HepG2 (cell line): ENCODE results near the gene CISTR. TPM values are rescaled to one million over a fixed set of nuclear protein-coding genes. Genes with fewer than 3 reads are reported as not detected.

Source experiments
- ARHGAP35 ChIP-seq: sonication (generic); formaldehyde crosslinking; IDR thresholded peaks from 2 replicates; pipeline ENCODE4 v1.9.0; 2022; ENCODE audit warnings: mild to moderate bottlenecking, inconsistent platforms, moderate library complexity, missing genetic modification reagents, borderline replicate concordance
- XRCC5 ChIP-seq: fragments of 200-400 bp; formaldehyde crosslinking; optimal IDR thresholded peaks from 2 replicates; pipeline ENCODE3; 2017; ENCODE audit warnings: mild to moderate bottlenecking, low read length
- polyA plus RNA-seq, 8 experiments: library from polyadenylated mRNA; depleted of rRNA in 3 of 8; stranded (reverse) in 7 of 8; unstranded in 1 of 8; fragments of >200 nt; fragmentation: Illumina TruSeq in 4 of 8; extraction: Trizol in 4 of 8; gene quantifications; 2 replicates each; pipeline versions ENCODE4 v1.2.1 to v1.2.3, GENCODE V29; 2011 to 2016; ENCODE audit warnings: low read depth in 4 of 8, missing spikeins in 1 of 8, mixed read lengths in 1 of 8; ENCODE audit not compliant: insufficient read depth in 1 of 8
- total RNA-seq, 5 experiments: library from RNA; depleted of rRNA; stranded (reverse); fragments of >200 nt; fragmentation: Illumina TruSeq; extraction: Trizol; gene quantifications; 2 replicates each; pipeline ENCODE4 v1.2.3, GENCODE V29; 2016; ENCODE audit warnings: low read depth in 1 of 5
- TF ChIP-seq, protein P1 (sequence below): sonication (generic); formaldehyde crosslinking; IDR thresholded peaks from 2 replicates; pipeline ENCODE4 v1.5.0; 2020; ENCODE audit warnings: mild to moderate bottlenecking, missing genetic modification reagents
- TF ChIP-seq, protein P2 (sequence below): sonication (generic); formaldehyde crosslinking; IDR thresholded peaks from 2 replicates; pipeline ENCODE4 v1.8.0; 2022; ENCODE audit warnings: missing genetic modification reagents, low read depth, mild to moderate bottlenecking, borderline replicate concordance
- TF ChIP-seq, protein P3 (sequence below), 2 experiments: sonication (generic) in 1 of 2; formaldehyde crosslinking in 1 of 2; IDR thresholded peaks; 2 replicates each; pipeline versions ENCODE4 v1.4.0 to v1.6.1; 2018 to 2020; ENCODE audit warnings: missing genetic modification reagents in 2 of 2, borderline replicate concordance in 1 of 2, low read depth in 1 of 2, mild to moderate bottlenecking in 1 of 2, missing biosample characterization in 1 of 2
- TF ChIP-seq, protein P4 (sequence below): sonication (generic); formaldehyde crosslinking; IDR thresholded peaks from 2 replicates; pipeline ENCODE4 v1.4.0; 2020; ENCODE audit warnings: missing genetic modification reagents, low read depth, mild to moderate bottlenecking, borderline replicate concordance
- TF ChIP-seq, protein P5 (sequence below): sonication (generic); formaldehyde crosslinking; IDR thresholded peaks from 2 replicates; pipeline ENCODE4 v1.4.0; 2020; ENCODE audit warnings: mild to moderate bottlenecking, missing genetic modification reagents
- TF ChIP-seq, protein P6 (sequence below): IDR thresholded peaks from 2 replicates; pipeline ENCODE4 v1.6.1; 2016; ENCODE audit warnings: missing genetic modification reagents, missing compliant biosample characterization

Gene CISTR
- total and polyA plus RNA-seq, 2 of the 13 experiments (the other 11 are each of a cell fraction or from before 2014, with no cell fraction given): not detected

DNA sequence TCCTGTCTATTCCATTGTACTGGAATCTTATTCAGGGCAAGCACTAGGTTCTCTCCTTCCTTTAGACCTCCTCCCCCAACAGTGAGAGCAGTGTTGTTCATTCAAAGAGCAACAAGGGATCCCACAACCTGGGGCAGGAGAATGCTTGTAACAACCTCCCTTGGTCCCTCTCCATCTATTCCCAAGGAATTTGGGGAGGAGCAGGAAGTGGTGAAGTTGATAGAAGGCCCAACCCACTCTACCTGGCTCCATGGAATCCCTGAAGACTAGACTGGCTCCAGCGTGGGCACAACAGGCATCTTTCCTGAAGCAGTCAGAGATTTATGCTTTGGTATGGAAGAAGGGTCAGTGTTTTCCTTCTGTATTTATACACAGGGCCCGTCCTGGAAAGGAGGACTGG is 33.4 kb upstream of the CISTR start (continued):
- TF ChIP-seq, protein P1, sequence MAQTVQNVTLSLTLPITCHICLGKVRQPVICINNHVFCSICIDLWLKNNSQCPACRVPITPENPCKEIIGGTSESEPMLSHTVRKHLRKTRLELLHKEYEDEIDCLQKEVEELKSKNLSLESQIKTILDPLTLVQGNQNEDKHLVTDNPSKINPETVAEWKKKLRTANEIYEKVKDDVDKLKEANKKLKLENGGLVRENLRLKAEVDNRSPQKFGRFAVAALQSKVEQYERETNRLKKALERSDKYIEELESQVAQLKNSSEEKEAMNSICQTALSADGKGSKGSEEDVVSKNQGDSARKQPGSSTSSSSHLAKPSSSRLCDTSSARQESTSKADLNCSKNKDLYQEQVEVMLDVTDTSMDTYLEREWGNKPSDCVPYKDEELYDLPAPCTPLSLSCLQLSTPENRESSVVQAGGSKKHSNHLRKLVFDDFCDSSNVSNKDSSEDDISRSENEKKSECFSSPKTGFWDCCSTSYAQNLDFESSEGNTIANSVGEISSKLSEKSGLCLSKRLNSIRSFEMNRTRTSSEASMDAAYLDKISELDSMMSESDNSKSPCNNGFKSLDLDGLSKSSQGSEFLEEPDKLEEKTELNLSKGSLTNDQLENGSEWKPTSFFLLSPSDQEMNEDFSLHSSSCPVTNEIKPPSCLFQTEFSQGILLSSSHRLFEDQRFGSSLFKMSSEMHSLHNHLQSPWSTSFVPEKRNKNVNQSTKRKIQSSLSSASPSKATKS (CRISPR knock-in tag): no peak
- TF ChIP-seq ARHGAP35 (CRISPR knock-in tag) (no peak), XRCC5 (no peak)
- TF ChIP-seq, protein P2, sequence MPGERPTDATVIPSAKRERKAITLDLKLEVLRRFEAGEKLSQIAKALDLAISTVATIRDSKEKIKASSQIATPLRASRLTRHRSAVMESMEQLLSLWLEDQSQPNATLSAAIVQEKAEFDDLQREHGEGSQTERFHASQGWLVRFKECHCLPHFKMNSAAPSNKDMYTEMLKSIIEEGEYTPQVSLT (CRISPR knock-in tag): no peak
- TF ChIP-seq, protein P3, sequence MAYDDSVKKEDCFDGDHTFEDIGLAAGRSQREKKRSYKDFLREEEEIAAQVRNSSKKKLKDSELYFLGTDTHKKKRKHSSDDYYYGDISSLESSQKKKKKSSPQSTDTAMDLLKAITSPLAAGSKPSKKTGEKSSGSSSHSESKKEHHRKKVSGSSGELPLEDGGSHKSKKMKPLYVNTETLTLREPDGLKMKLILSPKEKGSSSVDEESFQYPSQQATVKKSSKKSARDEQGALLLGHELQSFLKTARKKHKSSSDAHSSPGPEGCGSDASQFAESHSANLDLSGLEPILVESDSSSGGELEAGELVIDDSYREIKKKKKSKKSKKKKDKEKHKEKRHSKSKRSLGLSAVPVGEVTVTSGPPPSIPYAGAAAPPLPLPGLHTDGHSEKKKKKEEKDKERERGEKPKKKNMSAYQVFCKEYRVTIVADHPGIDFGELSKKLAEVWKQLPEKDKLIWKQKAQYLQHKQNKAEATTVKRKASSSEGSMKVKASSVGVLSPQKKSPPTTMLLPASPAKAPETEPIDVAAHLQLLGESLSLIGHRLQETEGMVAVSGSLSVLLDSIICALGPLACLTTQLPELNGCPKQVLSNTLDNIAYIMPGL (CRISPR knock-in tag; IDR thresholded peaks at IDR 0.05; ENCODE audit: borderline replicate concordance in 1 of 2, low read depth in 1 of 2): no peak
- TF ChIP-seq, protein P4, sequence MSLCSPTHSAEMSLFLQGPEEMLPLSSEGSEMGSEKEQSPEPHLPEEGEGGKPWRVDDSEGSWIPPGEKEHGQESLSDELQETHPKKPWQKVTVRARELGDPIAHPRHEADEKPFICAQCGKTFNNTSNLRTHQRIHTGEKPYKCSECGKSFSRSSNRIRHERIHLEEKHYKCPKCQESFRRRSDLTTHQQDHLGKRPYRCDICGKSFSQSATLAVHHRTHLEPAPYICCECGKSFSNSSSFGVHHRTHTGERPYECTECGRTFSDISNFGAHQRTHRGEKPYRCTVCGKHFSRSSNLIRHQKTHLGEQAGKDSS (CRISPR knock-in tag): no peak
- TF ChIP-seq, protein P5, sequence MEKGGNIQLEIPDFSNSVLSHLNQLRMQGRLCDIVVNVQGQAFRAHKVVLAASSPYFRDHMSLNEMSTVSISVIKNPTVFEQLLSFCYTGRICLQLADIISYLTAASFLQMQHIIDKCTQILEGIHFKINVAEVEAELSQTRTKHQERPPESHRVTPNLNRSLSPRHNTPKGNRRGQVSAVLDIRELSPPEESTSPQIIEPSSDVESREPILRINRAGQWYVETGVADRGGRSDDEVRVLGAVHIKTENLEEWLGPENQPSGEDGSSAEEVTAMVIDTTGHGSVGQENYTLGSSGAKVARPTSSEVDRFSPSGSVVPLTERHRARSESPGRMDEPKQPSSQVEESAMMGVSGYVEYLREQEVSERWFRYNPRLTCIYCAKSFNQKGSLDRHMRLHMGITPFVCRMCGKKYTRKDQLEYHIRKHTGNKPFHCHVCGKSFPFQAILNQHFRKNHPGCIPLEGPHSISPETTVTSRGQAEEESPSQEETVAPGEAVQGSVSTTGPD (CRISPR knock-in tag): no peak
- TF ChIP-seq, protein P6, sequence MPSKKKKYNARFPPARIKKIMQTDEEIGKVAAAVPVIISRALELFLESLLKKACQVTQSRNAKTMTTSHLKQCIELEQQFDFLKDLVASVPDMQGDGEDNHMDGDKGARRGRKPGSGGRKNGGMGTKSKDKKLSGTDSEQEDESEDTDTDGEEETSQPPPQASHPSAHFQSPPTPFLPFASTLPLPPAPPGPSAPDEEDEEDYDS (CRISPR knock-in tag): no peak
